ENCODE results near the gene EPC1.
A peak's percentile ranks its signal among the peaks of the same experiment; 100 is the strongest.

EPC1 gene

GRCh38 chr10:32379318-32379949 lies 32.5 kb upstream of the EPC1 start:
- no peaks in the 10 kb centered on the region for H3K9me3 ChIP-seq (ENCODE audit: control insufficient read depth in 5 of 5, low read length in 5 of 5)
- peak overlapping the region in 3 of 5 donors; percentile 76 to 92 (median 78) for H3K9ac ChIP-seq (ENCODE audit: low read length in 5 of 5)
- peak overlapping the region; percentile 55 for H3K27ac ChIP-seq (ENCODE audit: low read depth, low read length)
- peak overlapping the region; percentile 80 to 96 (median 94) for H3K4me3 ChIP-seq (ENCODE audit: low read depth in 1 of 5, low read length in 5 of 5)
- peaks cover 0 to 27% (median 18%) of the 10 kb centered on the region in 5 donors for H3K4me1 ChIP-seq (ENCODE audit: control insufficient read depth in 5 of 5, insufficient read depth in 5 of 5, low read length in 5 of 5)
- no peaks in the 10 kb centered on the region for H3K27me3 ChIP-seq (ENCODE audit: control insufficient read depth in 5 of 5, insufficient read depth in 4 of 5, low read length in 5 of 5)
- H3K36me3 ChIP-seq (ENCODE audit: control insufficient read depth in 5 of 5, insufficient read depth in 5 of 5, low read length in 5 of 5), result no peaks in the 10 kb centered on the region

GRCh38 chr10:32378363-32379317 lies 31.7 kb upstream of the EPC1 start:
- Histone ChIP-seq H3K9me3 (ENCODE audit: control insufficient read depth in 5 of 5, low read length in 5 of 5) (no peaks in the 10 kb centered on the region), H3K27ac (ENCODE audit: low read depth, low read length) (peak overlapping the region; percentile 55), H3K4me3 (ENCODE audit: low read depth in 1 of 5, low read length in 5 of 5) (peak overlapping the region; percentile 80 to 96 (median 94)), H3K27me3 (ENCODE audit: control insufficient read depth in 5 of 5, insufficient read depth in 4 of 5, low read length in 5 of 5) (no peaks in the 10 kb centered on the region), H3K36me3 (ENCODE audit: control insufficient read depth in 5 of 5, insufficient read depth in 5 of 5, low read length in 5 of 5) (no peaks in the 10 kb centered on the region), H3K4me1 (ENCODE audit: control insufficient read depth in 5 of 5, insufficient read depth in 5 of 5, low read length in 5 of 5) (peaks cover 0 to 27% (median 18%) of the 10 kb centered on the region in 5 donors), H3K9ac (ENCODE audit: low read length in 5 of 5) (peak overlapping the region; percentile 76 to 92 (median 81))

GRCh38 chr10:32377458-32378259 lies 30.7 kb upstream of the EPC1 start:
- H3K36me3 ChIP-seq (ENCODE audit: control insufficient read depth in 5 of 5, insufficient read depth in 5 of 5, low read length in 5 of 5), result no peaks in the 10 kb centered on the region
- H3K27ac ChIP-seq (ENCODE audit: low read depth, low read length), result peak overlapping the region; percentile 55
- peak overlapping the region; percentile 6 to 92 (median 78) for H3K9ac ChIP-seq (ENCODE audit: low read length in 5 of 5)
- no peaks in the 10 kb centered on the region for H3K9me3 ChIP-seq (ENCODE audit: control insufficient read depth in 5 of 5, low read length in 5 of 5)
- peak overlapping the region; percentile 80 to 96 (median 94) for H3K4me3 ChIP-seq (ENCODE audit: low read depth in 1 of 5, low read length in 5 of 5)
- peaks cover 0 to 27% (median 18%) of the 10 kb centered on the region in 5 donors for H3K4me1 ChIP-seq (ENCODE audit: control insufficient read depth in 5 of 5, insufficient read depth in 5 of 5, low read length in 5 of 5)
- H3K27me3 ChIP-seq (ENCODE audit: control insufficient read depth in 5 of 5, insufficient read depth in 4 of 5, low read length in 5 of 5), result no peaks in the 10 kb centered on the region

GRCh38 chr10:32376771-32377170 lies 29.8 kb upstream of the EPC1 start:
- Histone ChIP-seq H3K4me1 (ENCODE audit: control insufficient read depth in 5 of 5, insufficient read depth in 5 of 5, low read length in 5 of 5) (peaks cover 0 to 30% (median 21%) of the 10 kb centered on the region in 5 donors), H3K27ac (ENCODE audit: low read depth, low read length) (peak overlapping the region; percentile 55), H3K9ac (ENCODE audit: low read length in 5 of 5) (peak overlapping the region; percentile 6 to 92 (median 78)), H3K27me3 (ENCODE audit: control insufficient read depth in 5 of 5, insufficient read depth in 4 of 5, low read length in 5 of 5) (no peaks in the 10 kb centered on the region), H3K4me3 (ENCODE audit: low read depth in 1 of 5, low read length in 5 of 5) (peak overlapping the region; percentile 80 to 96 (median 94)), H3K9me3 (ENCODE audit: control insufficient read depth in 5 of 5, low read length in 5 of 5) (no peaks in the 10 kb centered on the region), H3K36me3 (ENCODE audit: control insufficient read depth in 5 of 5, insufficient read depth in 5 of 5, low read length in 5 of 5) (no peaks in the 10 kb centered on the region)

- no peak overlapping the region for H3K27ac ChIP-seq (ENCODE audit: low read depth, low read length)
- H3K9ac ChIP-seq (ENCODE audit: low read length in 5 of 5), result peak overlapping the region in 4 of 5 donors; percentile 76 to 92 (median 80)
- no peaks in the 10 kb centered on the region for H3K36me3 ChIP-seq (ENCODE audit: control insufficient read depth in 5 of 5, insufficient read depth in 5 of 5, low read length in 5 of 5)
- H3K4me1 ChIP-seq (ENCODE audit: control insufficient read depth in 5 of 5, insufficient read depth in 5 of 5, low read length in 5 of 5), result peaks cover 0 to 34% (median 23%) of the 10 kb centered on the region in 5 donors
- H3K27me3 ChIP-seq (ENCODE audit: control insufficient read depth in 5 of 5, insufficient read depth in 4 of 5, low read length in 5 of 5), result no peaks in the 10 kb centered on the region
- no peaks in the 10 kb centered on the region for H3K9me3 ChIP-seq (ENCODE audit: control insufficient read depth in 5 of 5, low read length in 5 of 5)
- peak overlapping the region in 4 of 5 donors; percentile 80 to 96 (median 92) for H3K4me3 ChIP-seq (ENCODE audit: low read depth in 1 of 5, low read length in 5 of 5)
Measured at GRCh38 chr10:32376097-32376496, 29.1 kb upstream of the EPC1 start.

- Histone ChIP-seq H3K4me1 (ENCODE audit: control insufficient read depth in 5 of 5, insufficient read depth in 5 of 5, low read length in 5 of 5) (peaks cover 0 to 36% (median 27%) of the 10 kb centered on the region in 5 donors), H3K27ac (ENCODE audit: low read depth, low read length) (no peak overlapping the region), H3K27me3 (ENCODE audit: control insufficient read depth in 5 of 5, insufficient read depth in 4 of 5, low read length in 5 of 5) (no peaks in the 10 kb centered on the region), H3K36me3 (ENCODE audit: control insufficient read depth in 5 of 5, insufficient read depth in 5 of 5, low read length in 5 of 5) (no peaks in the 10 kb centered on the region), H3K9me3 (ENCODE audit: control insufficient read depth in 5 of 5, low read length in 5 of 5) (no peaks in the 10 kb centered on the region), H3K4me3 (ENCODE audit: low read depth in 1 of 5, low read length in 5 of 5) (peak overlapping the region in 1 of 5 donors; percentile 89), H3K9ac (ENCODE audit: low read length in 5 of 5) (peak overlapping the region in 1 of 5 donors; percentile 78)
Measured at GRCh38 chr10:32375631-32376030, 28.7 kb upstream of the EPC1 start.

- H3K9me3 ChIP-seq (ENCODE audit: control insufficient read depth in 5 of 5, low read length in 5 of 5), result no peaks in the 10 kb centered on the region
- H3K4me1 ChIP-seq (ENCODE audit: control insufficient read depth in 5 of 5, insufficient read depth in 5 of 5, low read length in 5 of 5), result peaks cover 0 to 37% (median 24%) of the 10 kb centered on the region in 5 donors
- H3K4me3 ChIP-seq (ENCODE audit: low read depth in 1 of 5, low read length in 5 of 5), result no peak overlapping the region
- no peak overlapping the region for H3K27ac ChIP-seq (ENCODE audit: low read depth, low read length)
- H3K27me3 ChIP-seq (ENCODE audit: control insufficient read depth in 5 of 5, insufficient read depth in 4 of 5, low read length in 5 of 5), result no peaks in the 10 kb centered on the region
- H3K36me3 ChIP-seq (ENCODE audit: control insufficient read depth in 5 of 5, insufficient read depth in 5 of 5, low read length in 5 of 5), result no peaks in the 10 kb centered on the region
- no peak overlapping the region for H3K9ac ChIP-seq (ENCODE audit: low read length in 5 of 5)
Measured at GRCh38 chr10:32374605-32375004, 27.6 kb upstream of the EPC1 start.

GRCh38 chr10:32373496-32373895 lies 26.5 kb upstream of the EPC1 start:
- H3K9me3 ChIP-seq (ENCODE audit: control insufficient read depth in 5 of 5, low read length in 5 of 5), result no peaks in the 10 kb centered on the region
- no peaks in the 10 kb centered on the region for H3K36me3 ChIP-seq (ENCODE audit: control insufficient read depth in 5 of 5, insufficient read depth in 5 of 5, low read length in 5 of 5)
- no peak overlapping the region for H3K9ac ChIP-seq (ENCODE audit: low read length in 5 of 5)
- no peaks in the 10 kb centered on the region for H3K27me3 ChIP-seq (ENCODE audit: control insufficient read depth in 5 of 5, insufficient read depth in 4 of 5, low read length in 5 of 5)
- peaks cover 0 to 41% (median 24%) of the 10 kb centered on the region in 5 donors for H3K4me1 ChIP-seq (ENCODE audit: control insufficient read depth in 5 of 5, insufficient read depth in 5 of 5, low read length in 5 of 5)
- H3K27ac ChIP-seq (ENCODE audit: low read depth, low read length), result no peak overlapping the region
- H3K4me3 ChIP-seq (ENCODE audit: low read depth in 1 of 5, low read length in 5 of 5), result no peak overlapping the region

- Histone ChIP-seq H3K9me3 (ENCODE audit: control insufficient read depth in 5 of 5, low read length in 5 of 5) (no peaks in the 10 kb centered on the region), H3K4me1 (ENCODE audit: control insufficient read depth in 5 of 5, insufficient read depth in 5 of 5, low read length in 5 of 5) (peaks cover 0 to 41% (median 26%) of the 10 kb centered on the region in 5 donors), H3K4me3 (ENCODE audit: low read depth in 1 of 5, low read length in 5 of 5) (no peak overlapping the region), H3K36me3 (ENCODE audit: control insufficient read depth in 5 of 5, insufficient read depth in 5 of 5, low read length in 5 of 5) (no peaks in the 10 kb centered on the region), H3K9ac (ENCODE audit: low read length in 5 of 5) (no peak overlapping the region), H3K27me3 (ENCODE audit: control insufficient read depth in 5 of 5, insufficient read depth in 4 of 5, low read length in 5 of 5) (no peaks in the 10 kb centered on the region), H3K27ac (ENCODE audit: low read depth, low read length) (no peak overlapping the region)
Measured at GRCh38 chr10:32373031-32373430, 26.1 kb upstream of the EPC1 start.

Measured in subcutaneous abdominal adipose tissue (tissue), 5 donors.